HG02884 (cell line): ENCODE measurements around the gene CHP1.
"Not testable (repeated sequence)": the region's sequence is repeated elsewhere in the genome, so short reads cannot be mapped to it uniquely, and the experiment has no call there.

ENCODE experiments used
- ATAC-seq: cut with Tn5 transposase; IDR thresholded peaks from one replicate; pipeline ENCODE4 v1.9.1; 2021; ENCODE audit warnings: mild to moderate bottlenecking, moderate library complexity; ENCODE audit not compliant: unreplicated experiment

Gene CHP1

DNA sequence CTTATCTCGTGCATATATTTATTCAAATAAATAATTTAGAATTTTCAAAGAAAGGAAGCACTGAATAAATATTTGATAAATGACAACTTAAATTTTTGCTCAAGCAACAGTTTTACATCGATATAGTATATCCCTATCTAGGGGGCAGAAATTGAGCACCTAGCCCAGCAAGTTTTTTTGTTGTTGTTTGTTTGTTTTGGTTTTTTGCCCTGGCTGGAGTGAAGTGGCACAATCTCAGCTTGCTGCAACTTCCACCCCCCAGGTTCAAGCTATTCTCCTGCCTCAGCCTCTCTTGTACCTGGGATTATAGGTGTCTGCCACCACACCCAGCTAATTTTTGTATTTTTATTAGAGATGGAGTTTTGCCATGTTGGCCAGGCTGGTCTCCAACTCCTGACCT is 58.9 kb downstream of the CHP1 start:
- no peak for ATAC-seq

DNA sequence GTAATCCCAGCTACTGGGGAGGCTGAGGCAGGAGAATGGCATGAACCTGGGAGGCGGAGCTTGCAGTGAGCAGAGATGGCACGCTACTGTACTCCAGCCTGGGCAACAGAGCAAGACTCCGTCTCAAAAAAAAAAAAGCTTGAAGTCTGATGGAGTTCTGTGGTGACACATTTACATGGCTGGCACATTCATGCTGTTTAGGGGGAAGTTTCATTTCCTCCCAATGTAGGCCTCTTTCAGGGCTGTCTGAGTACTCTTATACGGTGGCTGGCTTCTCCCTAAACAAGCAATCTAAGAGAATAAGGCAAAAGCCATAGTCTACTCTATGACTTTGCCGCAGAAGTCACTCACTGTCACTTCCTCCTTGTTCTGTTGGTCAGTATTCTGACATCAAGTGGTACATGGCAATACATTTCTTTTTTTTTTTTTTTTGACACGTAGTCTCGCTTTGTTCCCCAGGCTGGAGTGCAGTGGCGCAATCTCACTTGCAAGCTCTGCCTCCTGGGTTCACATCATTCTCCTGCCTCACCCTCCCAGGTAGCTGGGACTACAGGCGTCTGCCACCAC is 60.1 kb downstream of the CHP1 start:
- ATAC-seq: peak; percentile 79

DNA sequence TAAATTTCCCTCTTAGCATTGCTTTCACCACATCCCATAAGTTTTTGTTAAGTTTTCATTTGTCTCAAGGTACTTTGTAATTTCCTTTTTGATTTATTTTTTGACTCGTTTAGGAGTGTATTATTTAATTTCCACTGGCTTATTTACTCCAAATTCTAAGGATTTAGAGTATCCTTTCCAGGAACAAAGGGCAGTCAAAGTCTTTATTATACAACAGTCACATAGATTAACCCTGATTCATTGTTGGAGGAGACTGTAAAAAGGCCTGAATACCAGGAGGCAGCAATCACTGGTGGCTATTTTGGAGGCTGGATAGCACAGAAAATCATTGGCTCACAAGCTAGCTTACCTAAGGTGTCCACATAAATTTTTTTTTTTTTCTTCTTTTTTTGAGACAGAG is 61.5 kb downstream of the CHP1 start:
- no peak for ATAC-seq

DNA sequence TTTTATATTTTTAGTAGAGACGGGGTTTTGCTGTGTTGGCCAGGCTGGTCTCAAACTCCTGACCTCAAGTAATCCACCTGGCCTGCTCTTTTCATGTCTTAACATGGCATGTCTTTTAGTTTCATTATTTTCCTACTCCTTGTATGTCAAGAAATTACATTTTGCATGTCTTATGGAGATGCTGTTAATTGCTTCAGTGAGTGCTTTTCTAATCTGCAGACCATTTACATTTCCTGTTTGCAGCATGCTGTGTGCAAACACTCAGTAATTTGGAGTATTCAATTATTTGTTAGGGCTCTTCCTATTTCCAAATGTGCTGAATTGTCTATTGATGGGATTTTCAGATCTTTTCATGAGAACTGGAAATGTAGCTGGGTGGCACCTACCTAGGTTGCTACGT is 70.1 kb downstream of the CHP1 start:
- ATAC-seq: not testable (repeated sequence)

DNA sequence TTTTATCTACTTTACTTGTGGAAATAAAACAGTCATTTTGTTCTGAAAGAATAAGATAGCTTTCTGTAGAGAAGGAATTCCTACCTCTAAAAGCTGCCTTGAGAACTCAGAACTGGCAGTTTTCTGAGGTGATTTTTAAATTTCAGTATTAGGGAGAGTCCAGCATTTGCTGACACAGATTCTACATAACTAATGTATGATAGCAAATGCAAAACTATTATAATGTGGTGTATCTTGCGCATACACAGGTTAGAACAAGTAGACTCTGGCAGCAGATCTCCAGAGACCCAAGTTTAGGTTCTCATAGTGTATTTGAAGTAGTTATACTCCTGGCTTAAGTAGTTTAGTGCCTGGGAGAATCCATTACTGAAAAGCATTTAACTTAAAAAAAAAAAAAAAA is 70.5 kb downstream of the CHP1 start:
- no peak for ATAC-seq

DNA sequence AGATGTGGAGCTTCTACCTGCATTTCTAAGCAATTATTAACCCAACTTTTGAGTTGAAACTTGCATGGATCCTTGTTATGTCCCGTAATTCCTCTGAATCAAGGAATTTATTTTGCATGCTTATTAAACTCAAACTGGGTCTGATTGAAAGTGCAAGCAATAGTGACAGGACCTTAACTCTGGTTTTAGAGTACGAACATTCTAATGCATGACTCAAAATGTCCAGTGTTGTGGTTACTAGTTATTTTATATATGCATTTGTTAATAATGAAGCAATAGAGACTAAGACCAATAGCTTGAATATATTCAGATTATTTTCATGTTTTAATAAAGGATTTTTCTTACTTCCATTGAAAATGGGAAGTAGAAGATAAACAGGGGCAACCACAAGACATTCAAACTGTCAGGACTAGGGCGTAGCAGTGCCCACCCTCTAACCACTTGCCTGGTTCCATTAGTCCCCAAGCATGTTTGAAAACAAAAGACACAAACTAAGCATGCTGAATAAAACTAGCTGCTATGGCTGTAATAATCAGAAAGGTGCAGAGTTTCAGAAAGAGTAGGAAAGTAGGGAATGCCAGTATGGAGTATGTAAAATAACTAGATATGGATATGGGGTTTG is 73.2 kb downstream of the CHP1 start:
- ATAC-seq: no peak

DNA sequence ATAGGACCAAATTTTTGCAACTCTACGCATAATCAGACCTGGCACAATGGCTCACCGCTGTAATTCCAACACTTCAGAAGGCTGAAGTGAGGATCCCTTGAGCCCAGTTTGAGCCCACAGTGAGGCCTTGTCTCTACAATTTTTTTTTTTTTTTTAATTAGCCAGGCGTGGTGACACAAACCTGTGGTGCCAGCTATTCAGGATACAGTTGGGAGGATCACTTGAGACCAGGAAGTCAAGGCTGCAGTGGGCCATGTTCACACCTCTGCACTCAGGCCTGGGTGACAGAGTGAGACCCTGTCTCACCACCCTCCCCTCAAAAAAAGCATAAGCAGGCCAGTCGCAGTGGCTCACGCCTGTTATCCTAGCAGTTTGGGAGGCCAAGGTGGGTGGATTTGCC is 76.6 kb downstream of the CHP1 start:
- no peak for ATAC-seq

DNA sequence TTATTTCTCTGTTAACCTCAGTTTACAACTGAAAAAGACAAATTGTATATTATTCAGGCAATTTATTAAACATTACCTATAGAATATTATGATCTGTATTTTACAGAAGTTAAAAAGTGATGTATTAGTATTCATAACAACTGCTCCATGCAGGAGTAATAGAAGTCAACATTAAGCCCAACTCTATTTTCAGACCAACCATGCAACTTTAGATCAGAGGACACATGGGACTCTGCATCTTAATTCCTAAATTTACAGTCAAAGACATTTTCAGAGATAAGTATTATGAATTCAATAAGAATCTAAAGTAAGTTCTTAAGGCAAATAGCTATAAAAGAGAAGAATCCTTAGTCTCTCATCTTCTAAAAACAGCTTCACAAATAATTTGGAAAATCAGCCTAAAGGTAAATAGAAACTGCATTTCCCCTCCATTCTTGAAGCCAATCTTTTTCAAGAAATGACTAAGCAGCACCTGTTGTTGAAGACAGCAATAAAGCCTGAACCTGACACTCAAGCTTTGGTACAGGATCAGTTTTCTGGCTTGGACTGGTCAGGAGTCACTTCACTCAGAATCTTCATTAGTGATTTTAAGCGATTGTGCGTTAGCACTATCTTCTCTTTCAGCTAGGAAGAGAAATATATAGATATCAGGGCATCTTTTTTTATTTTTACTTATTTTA is 78.3 kb downstream of the CHP1 start:
- ATAC-seq: no peak

DNA sequence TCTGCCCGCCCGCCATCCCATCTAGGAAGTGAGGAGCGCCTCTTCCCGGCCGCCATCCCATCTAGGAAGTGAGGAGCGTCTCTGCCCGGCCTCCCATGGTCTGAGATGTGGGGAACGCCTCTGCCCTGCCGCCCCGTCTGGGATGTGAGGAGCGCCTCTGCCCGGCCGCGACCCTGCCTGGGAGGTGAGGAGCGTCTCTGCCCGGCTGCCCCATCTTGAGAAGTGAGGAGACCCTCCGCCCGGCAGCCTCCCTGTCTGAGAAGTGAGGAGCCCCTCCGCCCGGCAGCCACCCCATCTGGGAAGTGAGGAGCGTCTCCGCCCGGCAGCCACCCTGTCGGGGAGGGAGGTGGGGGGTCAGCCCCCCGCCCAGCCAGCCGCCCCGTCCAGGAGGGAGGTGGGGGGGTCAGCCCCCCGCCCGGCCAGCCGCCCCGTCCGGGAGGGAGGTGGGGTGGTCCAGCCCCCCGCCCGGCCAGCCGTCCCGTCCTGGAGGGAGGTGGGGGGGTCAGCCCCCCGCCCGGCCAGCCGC is 89.8 kb downstream of the CHP1 start:
- not testable (repeated sequence) for ATAC-seq

DNA sequence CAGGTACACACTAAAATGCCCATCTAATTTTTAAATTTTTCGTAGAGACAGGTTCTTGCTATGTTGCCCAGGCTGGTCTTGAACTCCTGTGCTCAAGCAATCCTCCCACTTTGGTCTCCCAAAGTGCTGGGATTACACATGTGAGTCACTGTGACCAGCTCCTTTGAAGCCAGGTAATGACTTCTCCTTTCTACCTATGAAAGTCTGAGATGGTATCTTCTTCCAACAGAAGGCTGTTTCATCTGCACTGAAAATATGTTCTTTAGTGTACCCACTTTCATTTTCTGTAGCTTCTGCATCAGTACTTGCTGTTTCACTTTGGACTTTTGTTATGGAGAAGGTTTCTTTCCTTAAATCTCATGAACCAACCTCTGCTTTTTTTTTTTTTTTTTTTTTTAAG is 92.5 kb downstream of the CHP1 start:
- ATAC-seq: no peak

DNA sequence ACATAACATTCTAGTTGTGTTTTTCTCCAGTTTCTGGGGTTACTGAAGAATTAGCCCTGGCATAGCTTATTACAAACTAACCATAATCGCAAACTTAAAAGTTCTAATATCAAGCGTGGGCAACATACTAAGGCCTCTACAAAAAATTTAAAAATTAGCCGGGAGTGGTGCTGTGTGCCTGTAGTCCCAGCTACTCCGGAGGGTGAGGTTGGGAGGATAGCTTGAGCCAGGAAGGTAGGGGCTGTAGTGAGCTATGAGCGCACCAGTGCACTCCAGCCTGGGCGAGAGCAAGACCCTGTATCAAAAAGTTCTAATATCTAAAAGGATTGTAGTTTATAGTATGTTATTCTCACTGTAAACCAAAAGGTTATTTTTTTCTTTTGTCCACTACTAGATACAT is 100.2 kb downstream of the CHP1 start:
- ATAC-seq: no peak
